Ascending aorta (tissue), 2 donors: ENCODE results near the gene SNN. TPM values are rescaled to one million over a fixed set of nuclear protein-coding genes. Genes with fewer than 3 reads are reported as not detected.

Experiments
- DNase-seq, 2 donors: peaks; one replicate each; pipeline ENCODE4 v3.0.0-alpha.2; 2019; ENCODE audit warnings: low spot score in 2 of 2
- H3K27ac ChIP-seq, 2 donors: fragments of 200-600 bp; sonication (generic); one replicate each; pipeline ENCODE4 v1.5.1; 2016 to 2017; ENCODE audit warnings: mild to moderate bottlenecking in 1 of 2
- H3K27me3 ChIP-seq: fragments of 200-600 bp; sonication (generic); one replicate; pipeline ENCODE4 v1.5.1; 2017
- H3K36me3 ChIP-seq, 2 donors: fragments of 200-600 bp; sonication (generic); one replicate each; pipeline ENCODE4 v1.5.1; 2016
- H3K4me1 ChIP-seq, 2 donors: fragments of 200-600 bp; sonication (generic); one replicate each; pipeline ENCODE4 v1.5.1; 2016 to 2017; ENCODE audit warnings: mild to moderate bottlenecking in 1 of 2
- H3K4me3 ChIP-seq, 2 donors: fragments of 200-600 bp; sonication (generic); one replicate each; pipeline ENCODE4 v1.5.1; 2016 to 2017; ENCODE audit warnings: mild to moderate bottlenecking in 1 of 2
- H3K9me3 ChIP-seq, 2 donors: fragments of 200-600 bp; sonication (generic); one replicate each; pipeline ENCODE4 v1.5.1; 2016
- intact Hi-C: fragments of 100-400 bp; cut with DNase I; formaldehyde crosslinking; loops from one replicate; pipeline ENCODE4 v1.15.1; 2023
- total RNA-seq: library from RNA; depleted of rRNA; stranded (reverse); fragments of >200 nt; gene quantifications from one replicate; pipeline ENCODE4 v1.1.0, GENCODE V29; 2016
- TF ChIP-seq, protein P1 (sequence below), 3 experiments: fragments of 200-600 bp in 2 of 3; fragments of 450-650 bp in 1 of 3; sonication (generic) in 2 of 3; IDR thresholded peaks; one replicate each; pipeline ENCODE4 v1.5.1; 2016 to 2019; ENCODE audit warnings: antibody characterized with exemption in 3 of 3, mild to moderate bottlenecking in 1 of 3, moderate library complexity in 1 of 3

The SNN gene
- total RNA-seq, 1 donor from 2014 or later: 2.1 TPM

DNA sequence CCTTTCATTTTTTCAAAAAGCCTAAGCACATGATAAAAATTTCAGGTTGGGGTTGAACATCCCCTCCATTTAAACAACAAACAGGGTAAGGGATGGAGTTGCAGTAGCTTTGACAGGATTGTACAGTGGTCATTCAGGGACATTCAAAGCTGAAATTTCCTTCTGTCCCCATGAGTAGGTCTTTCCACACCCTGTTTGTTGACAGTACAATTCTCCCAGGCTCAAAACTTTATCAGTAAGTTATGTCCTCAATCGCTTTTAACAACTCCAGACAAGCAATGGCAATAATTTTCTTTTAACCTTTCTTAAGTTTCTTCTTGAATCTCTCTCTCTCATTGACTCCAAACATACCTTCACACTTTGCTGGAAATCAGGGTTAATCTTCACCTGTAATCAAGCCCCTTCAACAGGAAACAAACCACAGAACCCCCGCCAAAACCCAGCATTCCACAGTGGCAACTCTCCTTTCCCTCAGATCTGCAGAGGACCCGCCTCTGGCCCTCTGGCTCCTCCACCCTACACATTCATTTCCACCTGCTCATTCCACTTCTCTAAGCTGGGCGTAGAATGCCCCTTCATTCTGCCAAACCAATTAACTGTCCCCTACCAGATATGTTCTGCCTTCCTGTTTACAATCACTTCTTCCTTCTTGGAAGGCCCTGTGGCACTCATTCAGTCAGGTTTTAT lies 53.7 kb downstream of the SNN start:
- DNase-seq: no peak
- H3K27ac ChIP-seq: no peak overlapping the region
- TF ChIP-seq, protein P1, sequence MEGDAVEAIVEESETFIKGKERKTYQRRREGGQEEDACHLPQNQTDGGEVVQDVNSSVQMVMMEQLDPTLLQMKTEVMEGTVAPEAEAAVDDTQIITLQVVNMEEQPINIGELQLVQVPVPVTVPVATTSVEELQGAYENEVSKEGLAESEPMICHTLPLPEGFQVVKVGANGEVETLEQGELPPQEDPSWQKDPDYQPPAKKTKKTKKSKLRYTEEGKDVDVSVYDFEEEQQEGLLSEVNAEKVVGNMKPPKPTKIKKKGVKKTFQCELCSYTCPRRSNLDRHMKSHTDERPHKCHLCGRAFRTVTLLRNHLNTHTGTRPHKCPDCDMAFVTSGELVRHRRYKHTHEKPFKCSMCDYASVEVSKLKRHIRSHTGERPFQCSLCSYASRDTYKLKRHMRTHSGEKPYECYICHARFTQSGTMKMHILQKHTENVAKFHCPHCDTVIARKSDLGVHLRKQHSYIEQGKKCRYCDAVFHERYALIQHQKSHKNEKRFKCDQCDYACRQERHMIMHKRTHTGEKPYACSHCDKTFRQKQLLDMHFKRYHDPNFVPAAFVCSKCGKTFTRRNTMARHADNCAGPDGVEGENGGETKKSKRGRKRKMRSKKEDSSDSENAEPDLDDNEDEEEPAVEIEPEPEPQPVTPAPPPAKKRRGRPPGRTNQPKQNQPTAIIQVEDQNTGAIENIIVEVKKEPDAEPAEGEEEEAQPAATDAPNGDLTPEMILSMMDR (IDR thresholded peaks at IDR 0.05): no peak
- H3K27me3 ChIP-seq: no peaks in the 10 kb centered on the region
- H3K4me1 ChIP-seq: peaks cover 0 to 2% of the 10 kb centered on the region in 2 donors
- no peak overlapping the region for H3K4me3 ChIP-seq
- H3K9me3 ChIP-seq: no peaks in the 10 kb centered on the region
- intact Hi-C loops: no loop called here
- H3K36me3 ChIP-seq: peaks cover 47 to 65% of the 10 kb centered on the region in 2 donors

DNA sequence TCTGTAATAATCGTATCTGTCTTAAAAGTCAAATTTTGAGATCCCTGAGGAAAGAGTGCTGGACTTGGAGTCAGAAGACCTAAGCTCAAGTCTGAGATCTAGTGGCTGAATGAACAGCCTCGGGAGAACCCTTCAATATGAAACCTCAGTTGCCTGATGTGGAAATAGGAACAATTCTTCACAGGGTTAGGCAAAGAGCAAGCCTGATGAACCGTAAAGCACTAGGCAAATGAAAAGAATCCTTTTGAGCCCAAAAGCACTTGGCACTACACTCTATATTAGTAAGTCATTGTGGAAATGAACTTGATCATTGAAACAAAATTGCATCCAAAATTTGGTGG lies 54.2 kb downstream of the SNN start:
- Histone ChIP-seq H3K36me3 (peaks cover 47 to 65% of the 10 kb centered on the region in 2 donors), H3K4me3 (no peak overlapping the region)
- TF ChIP-seq, protein P1 (IDR thresholded peaks at IDR 0.05): no peak

DNA sequence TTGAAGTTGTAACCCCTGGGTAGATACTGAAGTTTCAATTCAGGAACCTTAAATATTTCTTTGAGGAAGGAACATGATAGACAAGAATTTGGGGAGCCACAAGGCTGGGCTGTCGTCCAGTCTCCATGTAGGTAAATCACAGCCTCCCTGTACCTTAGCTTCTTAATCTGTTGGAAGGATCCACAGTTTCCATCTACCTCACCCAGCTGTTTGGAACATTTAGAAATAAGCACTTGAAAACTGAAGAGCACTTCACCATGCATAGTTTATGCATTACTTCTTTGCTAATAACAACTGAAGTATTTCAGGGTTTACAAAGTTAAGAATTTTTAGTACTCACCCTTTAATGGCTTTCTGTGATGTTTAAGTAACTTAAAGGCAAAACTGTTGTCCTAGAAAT lies 57.2 kb downstream of the SNN start:
- Histone ChIP-seq H3K9me3 (no peaks in the 10 kb centered on the region), H3K27ac (no peak overlapping the region), H3K36me3 (peaks cover 44 to 77% of the 10 kb centered on the region in 2 donors), H3K4me1 (peaks cover 0 to 2% of the 10 kb centered on the region in 2 donors), H3K27me3 (no peaks in the 10 kb centered on the region), H3K4me3 (no peak overlapping the region)
- intact Hi-C loops: no loop called here
- DNase-seq: no peak
- TF ChIP-seq, protein P1 (IDR thresholded peaks at IDR 0.05): no peak

More for the DNA sequence above, 54.2 kb downstream of the SNN start:
- intact Hi-C loops: no loop called here
- Histone ChIP-seq H3K9me3 (no peaks in the 10 kb centered on the region), H3K27me3 (no peaks in the 10 kb centered on the region), H3K4me1 (peaks cover 0 to 2% of the 10 kb centered on the region in 2 donors), H3K27ac (no peak overlapping the region)
- no peak for DNase-seq

DNA sequence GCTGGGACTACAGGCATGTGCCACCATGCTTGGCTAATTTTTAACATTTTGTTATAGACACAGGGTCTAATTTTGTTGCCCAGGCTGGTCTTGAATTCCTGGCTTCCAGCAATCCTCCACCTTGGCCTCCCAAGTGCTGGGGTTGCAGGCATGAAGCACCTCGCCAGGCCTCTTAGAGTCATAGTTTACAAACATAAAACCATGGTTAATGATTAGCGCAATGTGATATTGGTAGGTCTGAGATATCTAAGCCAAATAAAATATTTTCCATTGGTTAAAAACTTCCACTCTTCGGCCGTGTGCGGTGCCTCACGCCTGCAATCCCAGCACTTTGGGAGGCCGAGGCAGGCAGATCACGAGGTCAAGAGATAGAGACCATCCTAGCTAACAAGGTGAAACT lies 57.8 kb downstream of the SNN start:
- no peak overlapping the region for H3K4me3 ChIP-seq
- no peak overlapping the region for H3K27ac ChIP-seq
- no peaks in the 10 kb centered on the region for H3K27me3 ChIP-seq
- DNase-seq: no peak
- TF ChIP-seq, protein P1 (IDR thresholded peaks at IDR 0.05): no peak
- peaks cover 0 to 2% of the 10 kb centered on the region in 2 donors for H3K4me1 ChIP-seq
- intact Hi-C loops: no loop called here
- peaks cover 40 to 74% of the 10 kb centered on the region in 2 donors for H3K36me3 ChIP-seq
- no peaks in the 10 kb centered on the region for H3K9me3 ChIP-seq

DNA sequence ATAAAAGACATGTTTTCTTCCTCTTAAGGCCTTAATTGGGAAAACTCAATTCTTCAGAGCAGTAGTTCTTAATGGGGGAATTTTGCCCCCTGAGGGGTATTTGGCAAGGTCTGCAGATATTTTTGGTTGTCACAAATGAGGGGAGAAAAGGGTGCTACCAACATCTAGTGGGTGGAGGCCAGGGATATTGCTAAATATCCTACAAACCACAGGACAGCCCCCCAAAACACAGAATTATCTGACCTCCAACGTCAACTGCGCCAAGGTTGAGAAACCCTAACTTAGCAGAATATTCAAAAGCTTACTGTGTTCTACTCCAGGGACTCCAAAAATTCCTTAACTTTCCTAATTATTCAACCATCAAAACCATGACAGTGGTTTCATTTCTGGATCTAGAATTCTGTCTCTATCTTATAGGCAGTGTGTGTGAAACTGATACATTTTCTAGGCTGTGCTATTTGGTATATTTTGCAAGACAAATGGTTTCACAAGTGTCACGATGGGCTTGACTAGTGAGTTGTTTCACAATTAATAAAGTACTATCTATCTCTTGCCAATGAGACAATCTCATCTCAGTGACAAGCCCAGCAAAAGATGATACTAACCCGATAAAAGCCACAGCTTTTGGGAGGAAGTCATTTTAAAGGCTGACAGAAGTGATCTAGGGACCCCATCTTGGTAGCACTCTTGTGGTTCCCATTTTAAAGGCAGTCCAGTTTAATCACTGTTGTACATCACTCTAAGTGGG lies 59.7 kb downstream of the SNN start:
- Histone ChIP-seq H3K36me3 (peaks cover 45 to 77% of the 10 kb centered on the region in 2 donors), H3K9me3 (no peaks in the 10 kb centered on the region), H3K27ac (no peak overlapping the region), H3K4me3 (no peak overlapping the region), H3K4me1 (no peaks in the 10 kb centered on the region), H3K27me3 (no peaks in the 10 kb centered on the region)
- TF ChIP-seq, protein P1 (IDR thresholded peaks at IDR 0.05): no peak
- intact Hi-C loops: no loop called here
- no peak for DNase-seq

Other genes with a start within 250 kb of the SNN start
- 40.7 TPM for gene LITAF, start 81.5 kb upstream of the SNN start, total RNA-seq
- gene TXNDC11, start 74.4 kb downstream of the SNN start, total RNA-seq: 86.5 TPM
- gene ZC3H7A, start 128.8 kb downstream of the SNN start, total RNA-seq: 56.9 TPM
- gene RSL1D1, start 183.1 kb downstream of the SNN start, total RNA-seq: 160 TPM
- gene GSPT1, start 247.5 kb downstream of the SNN start, total RNA-seq: 56.3 TPM